NCI-H146 treated with DMSO at 0.1 percent for 48 hours (cell line): ENCODE data around the gene GABBR1.
"Not testable (repeated sequence)": the region's sequence is repeated elsewhere in the genome, so short reads cannot be mapped to it uniquely, and the experiment has no call there.

Source experiments
- DNase-seq: peaks from one replicate; lab custom pipeline; 2025; ENCODE audit not compliant: unreplicated experiment; lab: John Stamatoyannopoulos, UW

GABBR1 gene

GRCh38 chr6:29632789-29633533, at the start of gene GABBR1:
GABBR1 (minus strand) TSS chr6:29633183; CDS start chr6:29632385, 798 bp downstream.
- DNase-seq: peak; percentile 88

DNA sequence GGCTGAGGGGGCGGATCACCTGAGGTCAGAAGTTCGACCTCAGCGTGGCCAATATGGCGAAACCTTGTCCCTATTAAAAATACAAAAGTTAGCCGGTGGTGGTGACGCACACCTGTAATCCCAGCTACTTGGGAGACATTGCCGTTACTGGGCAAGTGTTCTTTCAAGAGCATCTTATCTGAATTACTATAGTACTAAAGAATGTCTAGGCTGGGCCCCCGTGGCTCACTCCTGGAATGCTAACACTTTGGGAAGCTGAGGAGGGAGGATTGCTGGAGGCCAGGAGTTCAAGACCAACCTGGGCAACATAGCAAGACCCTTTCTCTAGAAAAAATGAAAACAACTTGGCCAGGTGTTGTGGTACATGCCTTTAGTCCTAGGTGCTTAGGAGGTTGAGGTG, 48.8 kb upstream of the GABBR1 start:
- DNase-seq: no peak

GRCh38 chr6:29680904-29681303, 47.9 kb upstream of the GABBR1 start, which contains the start of gene ZFP57:
ZFP57 (minus strand) TSS chr6:29681152; CDS start chr6:29677003, 4,149 bp downstream.
- DNase-seq: no peak

DNA sequence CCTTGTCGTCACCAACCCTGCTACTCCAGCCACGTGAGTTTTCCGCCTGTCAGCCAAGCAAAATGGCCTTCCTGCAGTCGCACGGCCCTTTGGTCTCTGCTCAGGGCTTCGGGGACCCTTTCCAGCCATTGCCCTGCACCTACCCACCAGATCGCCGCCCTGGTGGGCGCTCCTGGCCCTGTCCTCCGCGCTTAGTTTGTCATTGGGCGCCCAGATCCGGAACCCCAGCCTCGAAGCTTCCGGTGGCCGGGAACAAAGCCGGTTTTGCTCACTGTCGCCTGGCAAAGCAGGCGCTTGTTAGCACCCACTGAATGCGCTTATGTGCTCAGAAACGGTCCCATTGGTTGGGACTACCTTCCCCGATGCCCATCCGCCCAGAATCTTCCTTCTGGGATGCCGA, 47.4 kb upstream of the GABBR1 start:
- DNase-seq: no peak

DNA sequence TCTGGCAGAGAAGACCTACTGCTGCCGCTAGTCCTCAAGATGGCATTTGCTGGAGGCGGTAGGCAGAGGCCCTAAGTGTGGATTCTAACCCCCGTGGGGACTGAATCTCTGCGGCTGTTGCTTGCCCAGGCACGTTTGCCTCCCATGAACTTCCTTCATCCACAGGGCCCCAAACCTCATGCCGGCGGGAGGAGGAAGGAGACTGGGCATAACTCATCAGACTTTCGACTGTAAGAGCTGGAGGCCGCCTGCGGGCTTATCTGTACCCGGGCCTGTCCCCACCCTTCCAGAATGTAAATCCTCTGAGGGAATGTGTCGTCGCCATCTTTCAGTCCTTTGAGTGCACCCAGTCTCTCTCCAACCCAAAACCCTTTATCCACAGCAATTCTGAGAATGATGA, 47.0 kb upstream of the GABBR1 start:
- DNase-seq: no peak

- no peak for DNase-seq
Measured at GRCh38 chr6:29678114-29678513, 45.1 kb upstream of the GABBR1 start.

GRCh38 chr6:29676981-29677601, 44.1 kb upstream of the GABBR1 start:
- DNase-seq: peak; percentile 86

GRCh38 chr6:29675561-29675960, 42.6 kb upstream of the GABBR1 start:
- DNase-seq: no peak

GRCh38 chr6:29674008-29674407, 41.0 kb upstream of the GABBR1 start:
- DNase-seq: no peak

GRCh38 chr6:29673161-29673560, 40.2 kb upstream of the GABBR1 start:
- no peak for DNase-seq

DNA sequence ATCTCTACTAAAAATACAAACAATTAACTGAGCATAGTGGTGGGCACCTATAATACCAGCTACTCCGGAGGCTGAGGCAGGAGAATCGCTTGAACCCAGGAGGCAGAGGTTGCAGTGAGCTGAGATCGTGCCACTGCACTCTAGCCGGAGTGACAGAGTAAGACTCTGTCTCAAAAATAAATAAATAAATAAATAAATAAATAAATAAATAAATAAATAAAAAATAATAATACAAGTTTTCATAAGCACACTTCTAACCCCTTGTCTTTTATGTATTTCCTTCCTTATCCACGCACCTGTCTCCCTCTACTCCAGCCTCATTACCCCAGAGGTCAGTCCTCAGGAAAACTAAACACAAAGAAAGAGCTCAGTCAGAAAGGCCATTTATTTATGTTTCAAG, 39.1 kb upstream of the GABBR1 start:
- not testable (repeated sequence) for DNase-seq

DNA sequence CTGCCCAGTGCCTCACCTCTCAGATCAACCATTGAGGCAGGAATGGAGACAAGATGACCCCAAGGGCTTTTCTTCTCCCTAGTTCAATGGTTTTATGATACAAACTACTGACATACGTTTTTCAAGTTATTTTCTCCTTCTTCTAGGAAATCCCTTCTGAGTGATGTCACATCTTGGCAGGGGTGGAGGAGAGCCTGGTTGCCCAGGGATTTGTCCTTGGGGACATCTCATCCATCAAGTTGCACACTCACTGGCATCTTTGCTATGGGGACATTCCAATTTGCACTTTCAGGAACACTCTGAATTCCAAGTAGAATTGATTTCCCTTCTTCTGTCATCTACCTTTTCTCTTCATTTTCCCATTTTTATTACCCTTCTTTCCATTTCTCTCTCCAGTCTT, 38.0 kb upstream of the GABBR1 start:
- no peak for DNase-seq

GRCh38 chr6:29667158-29667557, 34.2 kb upstream of the GABBR1 start:
- no peak for DNase-seq

DNA sequence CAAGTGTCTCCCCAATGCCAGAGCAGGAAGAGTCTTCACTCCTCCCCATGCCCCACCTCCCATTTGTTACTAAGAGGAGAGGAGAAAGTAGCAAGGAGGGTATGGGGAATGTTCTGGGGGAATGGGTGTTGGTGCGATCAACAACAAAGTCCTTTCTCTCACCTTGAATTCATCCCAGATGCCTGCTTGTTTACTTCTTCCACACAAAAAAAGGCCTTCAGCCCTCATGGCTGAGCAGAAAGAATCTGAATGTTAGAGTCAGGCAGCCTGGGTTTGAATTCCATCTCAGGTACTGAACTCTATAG, 33.8 kb upstream of the GABBR1 start:
- DNase-seq: no peak

GRCh38 chr6:29665942-29666825, 33.2 kb upstream of the GABBR1 start:
- DNase-seq: no peak

DNA sequence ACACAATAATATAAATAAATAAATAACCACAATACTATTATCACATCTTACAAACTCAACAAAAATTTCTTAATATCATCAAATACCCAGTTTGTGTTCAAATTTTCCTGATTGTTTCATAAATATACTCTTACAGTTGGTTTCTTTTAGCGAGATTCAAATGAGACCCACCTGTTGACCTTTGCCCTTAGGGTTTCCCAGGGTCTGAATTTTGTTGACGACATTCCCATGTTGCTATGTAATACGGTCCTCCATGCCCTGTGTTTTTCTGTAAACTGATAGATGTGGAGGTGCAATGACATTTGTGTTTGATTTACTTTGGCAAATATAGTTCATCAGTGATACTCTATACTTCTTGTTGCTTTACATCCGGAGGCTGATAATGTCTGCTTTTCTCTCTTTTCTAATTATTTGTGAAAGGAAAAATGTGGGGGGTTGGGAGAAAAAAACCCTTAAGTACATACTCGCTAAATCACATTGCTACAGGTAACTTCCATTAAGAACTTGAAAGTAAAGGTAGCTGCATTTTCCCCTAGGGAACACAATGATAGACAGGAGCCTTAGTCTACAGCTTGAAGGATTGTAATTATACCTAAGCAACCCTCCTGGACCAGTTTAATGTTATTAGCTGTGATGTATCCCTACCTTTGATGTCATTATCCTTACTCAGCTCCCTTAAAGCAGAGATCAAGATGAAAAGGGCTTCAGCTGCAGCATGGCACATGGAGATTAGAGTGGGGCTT, 30.5 kb upstream of the GABBR1 start:
- DNase-seq: no peak

DNA sequence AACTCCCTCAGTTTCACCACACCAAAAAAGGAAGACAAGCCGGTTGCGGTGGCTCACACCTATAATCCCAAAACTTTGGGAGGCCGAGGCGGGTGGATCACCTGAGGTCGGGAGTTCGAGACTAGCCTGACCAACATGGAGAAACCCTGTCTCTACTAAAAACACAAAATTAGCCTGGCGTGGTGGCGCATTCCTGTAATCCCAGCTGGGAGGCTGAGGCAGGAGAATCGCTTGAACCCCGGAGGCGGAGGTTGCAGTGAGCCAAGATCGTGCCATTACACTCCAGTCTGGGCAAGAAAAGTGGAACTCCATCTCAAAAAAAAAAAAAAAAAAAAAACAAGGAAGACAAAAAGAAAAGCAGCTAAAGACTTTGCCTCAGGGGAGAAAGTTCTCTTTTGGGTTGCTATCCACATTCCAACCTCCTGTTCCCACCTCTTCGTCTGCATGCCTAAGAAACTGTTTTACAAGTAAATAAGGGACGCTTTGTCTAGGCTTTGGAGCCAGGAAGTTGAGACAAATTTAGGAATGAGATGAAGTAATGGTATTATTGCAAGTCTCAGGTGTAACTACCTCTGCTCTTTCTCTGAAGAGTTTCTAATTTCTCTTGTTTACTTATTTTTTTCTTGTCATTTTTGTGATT, 28.6 kb upstream of the GABBR1 start:
- DNase-seq: not testable (repeated sequence)

GRCh38 chr6:29661071-29661470, 28.1 kb upstream of the GABBR1 start:
- DNase-seq: no peak

DNA sequence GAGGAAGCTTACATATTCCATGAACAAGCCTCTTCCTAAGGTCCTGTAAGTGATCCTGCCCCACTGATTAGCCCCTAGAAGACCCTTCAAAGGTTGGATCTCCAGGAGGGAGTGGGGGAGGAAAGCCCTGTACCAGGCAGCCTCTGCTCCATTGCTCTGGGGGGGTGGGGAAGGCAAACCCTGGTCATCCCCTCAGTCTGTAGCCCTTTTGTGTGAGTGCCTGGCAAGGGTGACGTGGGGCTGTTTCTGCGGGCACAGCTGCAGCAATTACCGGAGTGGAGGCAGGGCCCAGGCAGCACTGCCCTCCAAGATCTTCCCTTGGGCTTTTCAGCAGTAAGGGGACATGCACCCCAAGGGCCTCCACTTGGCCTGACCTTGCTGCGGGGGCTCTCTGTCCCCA, 23.8 kb upstream of the GABBR1 start, which contains the start of gene MOG:
Gene MOG, plus strand, starts transcription at position 295 of the 400 bp plus-strand sequence. CDS start 118 bp downstream, outside the sequence.
- no peak for DNase-seq

DNA sequence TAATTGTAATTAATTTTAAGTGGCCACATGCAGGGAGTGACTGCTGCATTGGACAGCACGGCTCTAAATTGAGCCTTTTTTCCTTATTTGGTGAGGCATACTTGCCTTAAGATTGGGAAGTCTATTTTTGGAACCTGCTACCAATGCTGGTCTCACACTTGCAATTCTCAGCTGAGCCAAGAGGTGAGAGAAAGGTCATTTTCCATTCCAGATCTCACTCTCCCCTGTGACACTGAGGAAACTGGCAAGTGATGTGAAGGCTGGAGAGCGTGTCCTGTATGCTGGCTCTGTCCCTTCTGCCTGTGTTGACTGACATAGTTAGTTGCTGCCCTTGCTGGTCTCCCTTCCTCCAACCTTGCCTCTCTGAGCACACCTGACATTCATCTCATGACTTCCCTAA, 23.2 kb upstream of the GABBR1 start:
- no peak for DNase-seq

DNA sequence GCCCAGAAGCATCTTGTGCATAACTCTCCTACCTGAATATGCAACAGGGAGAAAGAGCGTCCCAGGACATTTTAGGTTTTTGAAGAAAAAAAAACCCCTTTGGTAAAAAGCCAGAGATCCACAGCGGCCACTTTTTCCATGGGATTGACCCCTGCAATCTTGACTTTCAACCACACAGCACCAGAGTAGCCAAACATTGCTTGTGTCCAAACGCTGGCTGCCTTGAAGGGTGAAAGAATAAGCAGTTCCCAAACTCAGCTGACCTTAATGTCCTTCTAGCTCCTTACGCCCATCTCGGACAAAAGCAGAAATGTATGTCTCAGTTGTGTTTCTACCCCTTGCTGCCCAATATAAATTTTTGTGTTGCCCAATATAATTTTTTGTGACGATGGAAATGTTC, 22.7 kb upstream of the GABBR1 start:
- DNase-seq: no peak
